Lower leg skin (tissue), 4 donors: ENCODE measurements around the gene SNAI1. TPM values are rescaled to one million over a fixed set of nuclear protein-coding genes. Genes with fewer than 3 reads are reported as not detected.

Experiments
- DNase-seq, 2 donors: peaks; one replicate each; pipeline ENCODE4 v3.0.0-alpha.2; 2019; ENCODE audit warnings: low spot score in 2 of 2
- H3K4me3 ChIP-seq: fragments of 200-600 bp; sonication (generic); 2 replicates; pipeline ENCODE4 v1.5.1; 2017; ENCODE audit warnings: mild to moderate bottlenecking, low read depth; ENCODE audit not compliant: poor library complexity, severe bottlenecking
- CTCF ChIP-seq, 3 donors: fragments of 450-650 bp; IDR thresholded peaks; one replicate each; pipeline ENCODE4 v1.5.1; 2016; ENCODE audit warnings: antibody characterized with exemption in 3 of 3, mild to moderate bottlenecking in 3 of 3, moderate library complexity in 2 of 3
- POLR2A ChIP-seq, 2 donors: fragments of 450-650 bp; IDR thresholded peaks; one replicate each; pipeline ENCODE4 v1.6.1; 2016 to 2017; ENCODE audit warnings: antibody characterized with exemption in 2 of 2, mild to moderate bottlenecking in 1 of 2, moderate library complexity in 1 of 2
- WGBS, 2 donors: methylation state at CpG; one replicate each; pipeline ENCODE4 v1.1.5; 2018; 5-methylcytosine and 5-hydroxymethylcytosine counted together
- intact Hi-C: fragments of 100-400 bp; cut with DNase I; formaldehyde crosslinking; loops from one replicate; pipeline ENCODE4 v1.15.0; 2023; ENCODE audit warnings: low total_unique reads
- total RNA-seq, 4 donors: library from RNA; depleted of rRNA; stranded (reverse); fragments of >200 nt; gene quantifications; one replicate each; pipeline ENCODE4 v1.1.0, GENCODE V29; 2016

SNAI1 gene
- total RNA-seq, 4 donors from 2014 or later, result 0.65 to 3.7 (median 1.3) TPM

GRCh38 chr20:50036703-50037102 lies 53.9 kb downstream of the SNAI1 start:
- H3K4me3 ChIP-seq, result no peak overlapping the region
- intact Hi-C loops, result no loop called here
- no peak for TF ChIP-seq CTCF (IDR thresholded peaks at IDR 0.05)
- no peak for TF ChIP-seq POLR2A (IDR thresholded peaks at IDR 0.05)
- 45 to 59% methylated on average over 3 of the region's 3 CpGs for WGBS, 2 donors
- DNase-seq, result no peak

DNA sequence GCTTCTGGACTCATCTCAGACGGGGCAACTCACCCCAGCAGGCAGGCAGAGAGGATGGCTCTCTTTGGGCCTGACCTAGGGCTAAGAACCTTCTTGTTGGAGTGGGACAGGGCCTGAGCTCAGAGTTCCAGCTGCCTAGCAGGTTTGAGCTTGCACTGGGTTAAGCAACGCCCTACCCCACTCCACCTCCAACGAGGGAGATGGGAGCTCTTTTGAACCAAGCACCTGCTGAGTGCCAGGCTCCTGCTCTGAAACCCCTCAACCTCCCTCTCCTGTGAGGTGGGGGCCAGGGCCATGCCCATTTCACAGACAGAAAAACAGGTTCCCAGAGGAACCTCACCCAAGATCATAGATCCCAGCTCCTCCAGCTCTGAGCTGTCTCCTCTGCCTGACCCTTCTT lies 54.3 kb downstream of the SNAI1 start:
- H3K4me3 ChIP-seq, result no peak overlapping the region
- TF ChIP-seq POLR2A (IDR thresholded peaks at IDR 0.05), result no peak
- TF ChIP-seq CTCF (IDR thresholded peaks at IDR 0.05), result no peak
- intact Hi-C loops, result no loop called here
- no peak for DNase-seq
- 43 to 46% methylated on average over 3 of the region's 3 CpGs for WGBS, 2 donors

- no peak overlapping the region for H3K4me3 ChIP-seq
- intact Hi-C loops, result no loop called here
- no peak for DNase-seq
- TF ChIP-seq POLR2A (IDR thresholded peaks at IDR 0.05) (no peak), CTCF (IDR thresholded peaks at IDR 0.05) (no peak)
- 88 to 89% methylated on average over 7 of the region's 7 CpGs for WGBS, 2 donors
Measured at GRCh38 chr20:50037575-50037974, 54.8 kb downstream of the SNAI1 start.

DNA sequence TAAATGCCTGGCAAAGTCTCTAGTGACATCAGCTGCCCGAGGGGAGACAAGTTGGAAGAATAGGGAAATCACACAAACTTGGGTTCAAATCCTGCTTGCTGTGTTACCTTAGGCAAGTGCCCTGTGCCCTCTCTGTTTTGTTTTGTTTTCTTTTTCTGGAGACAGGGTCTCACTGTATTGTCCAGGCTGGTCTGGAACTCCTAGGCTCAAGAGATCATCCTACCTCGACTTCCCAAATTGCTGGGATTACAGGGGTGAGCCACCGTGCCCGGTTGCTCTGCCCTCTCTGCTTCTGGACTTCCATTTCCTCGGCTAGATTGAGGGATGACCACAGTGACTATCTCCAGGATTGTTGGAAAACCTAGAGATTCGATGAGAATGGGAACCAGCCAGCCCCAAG lies 55.4 kb downstream of the SNAI1 start:
- no peak for DNase-seq
- no peak overlapping the region for H3K4me3 ChIP-seq
- 63 to 76% methylated on average over 6 of the region's 6 CpGs for WGBS, 2 donors
- TF ChIP-seq POLR2A (IDR thresholded peaks at IDR 0.05), result no peak
- no peak for TF ChIP-seq CTCF (IDR thresholded peaks at IDR 0.05)
- intact Hi-C loops, result no loop called here

Other genes starting within 250 kb of the SNAI1 start
- 1 to 10 TPM; 4.8 to 8.1 (median 7.0) TPM for gene SLC9A8, start 170.2 kb upstream of the SNAI1 start, total RNA-seq
- 1 to 10 TPM; 5.3 to 8.2 (median 6.2) TPM for gene SPATA2, start 67.5 kb upstream of the SNAI1 start, total RNA-seq
- gene RNF114, start 46.6 kb upstream of the SNAI1 start, total RNA-seq, result 100 to 1,000 TPM in 2 of 4 donors, 10 to 100 TPM in 2; 48.7 to 166 (median 103) TPM
- 100 to 1,000 TPM in 1 of 4 donors, 10 to 100 TPM in 3; 50.8 to 105 (median 75.6) TPM for gene UBE2V1, start 130.2 kb downstream of the SNAI1 start, total RNA-seq
- gene PEDS1, start 170.7 kb downstream of the SNAI1 start, total RNA-seq, result 10 to 100 TPM; 47.3 to 69.3 (median 59.6) TPM
- gene CEBPB, start 207.8 kb downstream of the SNAI1 start, total RNA-seq, result 100 to 1,000 TPM; 154 to 221 (median 195) TPM